Stimulated activated CD8-positive, alpha-beta memory T cell treated with anti-CD3 and anti-CD28 coated beads, Interleukin-15, amount 100 ng/mL, for 24 hours (primary cell): Measurements from ENCODE around the gene FAM53B.

ENCODE experiments used
- DNase-seq: peaks from one replicate; pipeline ENCODE4 v3.0.0-alpha.2; 2020; ENCODE audit warnings: low read depth

Gene FAM53B

DNA sequence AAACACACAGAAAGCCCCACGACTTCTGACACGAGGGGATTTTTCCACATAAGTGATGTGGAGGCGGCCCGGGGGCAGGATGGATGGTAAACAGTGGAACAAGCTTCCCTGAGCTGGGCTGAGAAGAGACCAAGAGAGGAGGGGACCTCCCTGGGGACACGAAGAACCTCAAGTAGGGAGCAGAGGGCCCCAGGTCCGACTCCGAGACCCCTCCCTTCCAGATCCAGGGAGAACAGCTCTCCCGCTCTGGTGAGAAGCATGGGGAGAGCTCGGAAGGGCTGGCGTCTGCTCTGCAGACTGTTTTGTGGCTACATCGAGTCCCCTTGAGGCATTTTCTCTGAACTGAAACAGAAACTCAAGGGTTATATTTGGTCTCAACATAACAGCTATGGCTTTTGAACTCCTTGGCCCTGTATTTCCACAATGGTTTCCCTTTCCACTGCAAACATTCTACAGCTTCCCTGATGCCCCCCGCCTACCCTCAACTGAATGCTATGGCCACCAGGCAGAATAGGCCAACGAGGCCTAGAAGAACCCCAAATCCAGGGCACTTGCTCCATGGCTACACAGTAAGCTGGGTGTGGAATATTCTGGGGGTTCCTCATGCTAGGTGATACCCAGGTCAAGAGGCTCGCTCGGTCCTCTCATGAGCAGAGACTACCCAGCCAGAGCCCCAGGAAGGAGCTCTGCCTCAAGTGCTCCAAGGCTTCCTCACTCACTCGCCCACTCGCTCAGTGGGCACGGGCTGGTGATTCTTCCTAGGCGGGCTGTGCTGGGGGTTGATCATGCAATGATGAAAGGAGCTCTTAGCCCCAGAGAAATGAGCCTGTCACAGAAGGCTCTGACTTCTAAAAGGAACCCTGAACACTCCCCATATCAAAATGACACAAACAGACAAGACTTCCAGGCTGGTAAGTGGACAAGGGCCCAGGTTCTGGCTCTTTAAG, 47.5 kb downstream of the FAM53B start:
- DNase-seq = no peak

DNA sequence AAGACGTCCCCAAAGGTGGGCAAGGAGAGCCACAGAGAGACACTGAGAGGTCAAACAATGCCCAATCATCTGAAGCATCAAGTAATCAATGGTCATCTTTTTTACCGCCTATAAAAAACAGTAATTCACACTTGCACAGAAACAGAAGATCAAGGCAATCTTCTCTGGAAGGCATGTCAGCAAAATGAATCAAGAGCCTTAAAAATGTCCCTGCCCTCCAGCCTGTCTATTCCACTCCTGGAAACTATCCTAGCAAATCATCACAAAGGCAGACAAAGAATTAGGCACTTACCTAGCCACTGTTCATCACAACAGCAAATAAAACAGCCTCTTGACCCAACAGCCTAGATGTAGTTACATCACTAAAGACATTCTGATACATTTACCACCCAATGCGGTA, 48.9 kb downstream of the FAM53B start:
- DNase-seq = no peak

DNA sequence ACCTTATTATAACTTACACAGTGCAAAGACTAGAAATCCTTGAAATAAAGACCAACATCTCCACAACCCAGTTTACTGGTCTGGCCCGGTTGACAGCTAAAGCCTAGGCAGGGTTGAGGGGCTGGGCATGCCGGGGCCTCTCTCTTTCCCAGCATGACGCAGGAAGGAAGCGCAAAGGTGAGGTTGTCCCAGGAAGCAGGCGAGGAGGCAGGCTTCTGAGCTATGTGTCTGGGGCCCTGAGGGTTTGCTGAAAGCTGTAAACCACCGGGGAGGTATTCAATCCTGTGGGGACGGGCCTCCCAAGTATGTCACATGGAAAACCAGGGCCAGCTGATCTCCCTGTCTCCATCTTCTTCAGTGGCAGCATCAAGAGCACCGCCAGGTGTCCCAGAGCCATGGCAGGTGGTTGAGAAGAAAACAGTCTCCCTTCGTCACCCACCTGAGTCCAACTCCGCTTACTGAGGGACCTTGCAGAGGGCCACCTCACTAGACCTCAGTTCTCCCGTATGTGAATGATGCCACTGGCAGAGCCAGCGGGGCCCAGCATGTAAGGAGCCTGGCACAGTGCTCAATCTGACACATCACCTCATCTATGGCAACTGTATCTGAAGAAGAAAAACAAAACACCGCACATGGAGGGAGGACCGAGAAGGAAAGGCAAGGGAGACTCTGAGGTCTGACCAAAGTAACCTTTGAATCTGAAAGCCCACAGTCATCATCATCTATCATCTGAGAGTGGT, 49.5 kb downstream of the FAM53B start:
- DNase-seq = no peak

DNA sequence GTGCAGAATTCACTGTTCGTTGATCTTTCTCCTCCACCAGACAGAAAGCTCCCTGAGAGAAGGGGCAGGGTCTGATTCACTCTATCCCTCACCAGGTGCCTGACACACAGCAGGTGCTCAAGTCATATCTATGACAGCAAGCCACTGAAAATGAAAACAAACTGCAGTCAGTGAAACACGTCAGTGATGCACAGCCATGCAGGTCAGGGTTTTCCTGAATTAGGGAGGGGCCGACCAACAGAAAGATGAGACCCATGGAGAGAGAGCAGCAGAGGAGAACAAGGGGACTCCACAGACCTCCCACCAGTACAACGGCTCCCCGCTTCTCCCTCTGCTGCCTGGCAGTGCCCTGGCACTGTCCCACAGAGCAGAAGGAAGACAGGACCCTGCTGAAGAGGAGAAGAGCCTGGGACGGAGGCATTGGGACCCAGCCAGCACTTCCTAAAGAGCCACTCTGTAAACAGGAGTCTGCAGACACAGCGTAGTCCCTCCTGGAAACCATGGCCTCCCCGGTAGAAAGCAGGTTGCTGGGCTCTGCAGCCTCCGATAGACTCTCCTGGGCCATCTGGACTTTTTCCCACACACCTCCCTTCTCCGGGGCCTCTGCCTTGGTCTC, 50.3 kb downstream of the FAM53B start:
- DNase-seq = no peak

DNA sequence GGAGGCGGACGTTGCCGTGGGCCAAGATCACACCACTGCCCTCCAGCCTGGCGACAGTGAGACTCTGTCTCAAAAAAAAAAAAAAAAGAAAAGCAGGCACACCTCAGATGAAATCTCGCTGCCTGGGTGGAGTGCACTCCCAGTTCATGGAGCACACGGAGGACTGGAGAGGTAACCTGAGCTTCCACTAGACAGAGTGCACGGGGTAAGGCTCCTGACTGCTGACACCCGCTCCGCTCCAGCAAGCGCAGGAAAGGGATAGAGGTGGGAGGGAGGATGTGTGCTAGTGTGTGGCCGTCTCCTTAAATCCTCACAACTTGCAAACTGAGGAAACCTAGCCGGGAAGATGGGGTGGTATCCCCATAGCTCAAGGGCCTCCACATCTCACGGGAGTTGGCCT, 50.8 kb downstream of the FAM53B start:
- no peak for DNase-seq

DNA sequence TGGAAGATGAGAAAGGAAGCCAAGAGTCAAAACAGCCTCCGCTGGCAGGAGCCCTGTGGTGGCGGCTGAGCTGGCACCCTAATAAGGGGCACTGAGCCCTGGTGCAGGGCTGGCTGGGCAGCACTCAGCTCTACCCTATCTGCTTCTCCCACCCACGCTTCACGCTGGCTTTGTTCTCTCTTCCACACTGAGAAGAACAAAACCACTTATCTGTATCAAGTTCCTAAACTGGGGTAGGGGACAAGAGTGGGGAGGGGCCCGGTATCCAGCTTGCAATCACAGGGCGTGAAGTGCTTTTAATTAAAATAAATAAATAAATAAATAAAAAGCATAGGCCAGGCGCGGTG, 52.1 kb downstream of the FAM53B start:
- no peak for DNase-seq

DNA sequence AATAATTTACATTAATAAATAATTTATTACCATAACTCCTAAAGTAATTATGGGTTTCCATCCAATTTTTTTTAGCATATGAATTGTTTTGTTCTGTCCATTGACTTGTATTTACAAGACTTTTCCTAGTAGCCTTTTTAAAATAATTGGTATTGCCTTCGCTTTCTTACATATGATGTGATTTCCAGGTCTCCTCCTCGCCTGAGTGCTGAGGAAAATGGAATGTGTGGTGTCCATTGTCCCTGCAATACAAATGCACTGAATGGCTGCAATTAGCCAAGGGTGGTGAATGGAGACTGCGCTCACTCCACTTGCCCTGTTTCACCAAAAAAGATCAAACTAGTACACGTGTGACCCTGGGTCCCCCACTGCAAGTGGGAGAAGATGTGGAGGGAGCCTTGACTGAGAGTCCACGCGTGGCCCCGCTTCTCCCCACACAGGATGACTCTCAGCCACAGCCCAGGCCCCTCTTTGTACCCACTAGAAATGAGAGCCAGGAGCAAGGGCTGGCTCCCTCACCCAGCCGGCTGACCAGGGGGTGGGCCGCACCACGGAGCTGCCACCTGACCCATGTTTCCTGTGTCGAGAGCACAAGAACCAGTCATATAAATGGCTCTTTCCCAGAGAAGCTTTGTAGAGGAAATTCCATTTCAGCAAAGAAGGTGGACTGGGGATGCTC, 52.6 kb downstream of the FAM53B start:
- DNase-seq = no peak

DNA sequence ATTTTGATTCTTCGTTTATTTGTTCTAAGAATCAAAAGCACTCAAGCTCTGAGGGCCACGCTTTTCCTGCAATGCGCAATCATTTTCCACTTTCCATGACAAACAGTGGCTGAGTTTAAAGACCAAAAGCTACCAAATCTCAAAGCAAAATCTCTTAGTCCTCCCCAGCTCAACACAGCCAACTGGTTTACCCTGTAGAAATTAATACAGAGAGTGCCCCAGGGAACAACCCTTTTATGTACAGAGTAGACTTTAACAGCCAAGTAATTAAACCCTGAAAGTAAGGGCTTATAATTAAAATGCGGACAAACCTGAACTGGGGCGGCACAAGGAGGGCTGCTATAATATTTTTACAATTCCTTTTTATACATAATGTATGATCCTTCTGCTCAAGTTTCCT, 53.2 kb downstream of the FAM53B start:
- DNase-seq = no peak

DNA sequence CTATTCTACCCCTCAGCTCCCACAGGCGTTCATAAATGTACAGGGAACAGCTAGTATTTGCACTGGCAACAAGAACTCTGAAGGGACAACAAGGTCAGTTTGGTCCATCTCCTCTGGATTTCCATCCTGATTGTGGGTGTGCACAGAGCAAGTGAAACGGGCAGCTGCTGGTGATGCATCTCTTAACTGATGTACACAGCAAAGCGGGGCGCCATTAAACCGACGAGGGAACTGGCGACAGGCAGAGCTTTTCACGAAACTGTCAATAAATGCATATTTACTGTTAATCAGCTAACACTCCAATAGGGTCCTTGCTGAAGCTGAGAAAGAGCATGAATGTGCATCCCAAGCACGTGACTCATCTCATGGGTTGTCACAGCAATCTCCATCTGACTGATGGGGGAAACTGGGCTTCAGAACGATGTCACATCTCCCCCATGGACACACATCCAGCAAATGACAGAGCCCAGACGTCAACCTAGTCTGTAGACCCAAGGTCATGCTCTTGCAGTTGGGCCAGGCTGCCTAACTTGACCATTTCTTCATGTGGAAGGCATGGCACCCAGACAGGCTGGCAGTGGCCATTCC, 54.2 kb downstream of the FAM53B start:
- DNase-seq = no peak

DNA sequence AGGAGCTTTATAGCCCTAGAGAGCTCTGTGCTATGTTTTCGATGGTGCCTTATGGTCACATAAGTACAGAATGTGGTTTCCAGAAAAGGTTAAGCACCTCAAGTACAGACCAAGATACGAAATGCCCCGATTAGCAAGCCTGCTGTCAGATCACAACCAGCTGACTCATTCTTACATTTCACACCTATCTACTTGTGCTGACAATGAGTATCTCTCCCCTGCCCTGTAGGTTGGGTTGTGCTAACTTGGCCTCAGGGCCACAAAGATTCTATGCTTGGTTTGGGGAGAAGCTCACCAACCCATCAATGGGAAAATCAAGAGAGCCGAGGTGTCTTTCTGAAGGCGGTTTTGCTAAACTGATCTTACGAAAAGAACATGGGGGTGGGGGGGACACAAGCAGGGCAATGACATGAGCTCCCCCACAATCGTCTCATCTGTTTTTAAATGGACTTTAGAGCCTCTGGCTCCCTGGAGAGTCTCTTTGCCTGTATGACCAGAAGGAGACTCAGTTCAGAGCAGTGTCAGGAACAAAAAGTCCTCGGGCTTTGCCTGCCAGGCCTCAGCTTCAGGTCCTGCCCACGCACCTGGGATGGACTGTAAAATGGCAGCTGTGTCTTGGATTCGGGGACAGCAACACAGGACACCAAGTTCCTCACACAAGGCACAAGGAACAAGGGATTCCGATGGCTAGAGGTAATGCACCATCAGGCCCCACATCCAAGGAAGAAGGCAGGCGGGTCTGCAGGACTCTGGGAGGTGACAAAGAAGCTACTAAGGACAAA, 55.1 kb downstream of the FAM53B start:
- DNase-seq = no peak

DNA sequence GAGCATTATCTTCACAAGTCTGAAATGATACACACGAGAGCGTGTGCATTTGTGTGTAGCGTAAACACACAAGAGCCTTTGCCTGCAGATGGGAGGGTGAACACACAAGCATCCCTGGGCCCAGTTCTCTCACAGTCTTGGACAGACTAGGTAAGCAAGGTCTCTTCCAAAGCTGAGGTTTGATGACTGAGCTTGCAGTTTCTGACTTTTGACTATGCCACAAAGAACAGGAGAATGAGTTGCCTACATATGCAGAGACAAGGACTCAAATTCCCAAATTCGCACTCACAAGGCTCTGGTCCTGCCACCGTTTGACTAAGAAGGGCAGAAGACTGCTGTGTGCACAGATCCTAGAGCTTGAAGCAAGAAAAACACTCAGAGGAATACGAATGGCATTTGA, 55.8 kb downstream of the FAM53B start:
- DNase-seq = no peak

DNA sequence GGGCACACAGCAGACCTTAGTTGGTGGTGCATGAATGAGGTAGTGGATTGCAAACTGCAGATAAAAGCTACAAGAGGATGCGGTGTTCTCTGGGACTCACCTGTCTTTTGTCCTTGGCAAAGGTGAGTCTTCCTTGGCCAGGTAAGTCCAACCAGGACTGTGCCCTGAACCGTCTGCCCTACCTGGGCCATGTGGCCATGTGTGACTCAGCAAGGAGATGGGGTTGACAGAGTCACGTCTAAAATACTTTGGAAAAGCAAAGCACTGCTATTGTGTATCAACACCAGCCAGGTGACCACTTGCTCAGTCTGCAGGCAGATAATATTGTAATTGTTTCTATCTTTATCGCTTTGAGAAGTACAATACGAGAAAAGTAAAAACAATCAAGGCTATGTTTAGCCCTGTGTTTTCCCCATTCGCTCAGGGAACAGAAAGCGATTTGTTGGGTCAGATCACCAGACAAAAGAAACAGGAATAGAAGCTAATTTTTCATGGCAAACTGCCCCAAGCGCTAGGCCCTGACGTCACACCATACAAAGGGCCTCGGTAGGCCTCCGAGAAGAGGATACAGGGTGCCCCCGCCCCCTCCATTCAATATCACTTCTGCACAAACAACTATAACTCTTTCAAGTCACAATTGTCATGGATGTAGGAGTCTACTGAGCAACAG, 57.3 kb downstream of the FAM53B start:
- DNase-seq = no peak

DNA sequence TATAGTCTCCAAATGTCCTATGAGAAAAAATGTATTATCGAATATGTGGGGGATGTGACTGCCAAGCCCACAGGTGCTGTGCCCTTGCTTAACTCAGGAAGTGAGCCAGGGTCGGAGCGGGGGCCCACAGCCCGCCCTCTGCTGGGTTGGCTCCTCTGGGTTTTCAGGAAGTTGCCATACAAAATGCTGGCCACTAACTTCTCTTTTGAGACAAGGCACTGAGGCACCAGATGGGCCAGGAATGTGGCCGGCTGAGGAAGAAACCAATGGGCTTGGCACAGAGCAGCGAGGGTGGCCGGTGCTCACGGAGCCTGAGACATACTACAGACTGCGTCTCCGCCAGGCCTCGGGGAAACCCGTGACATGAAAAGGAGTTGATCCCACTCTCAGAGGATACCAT, 58.9 kb downstream of the FAM53B start:
- DNase-seq = no peak

DNA sequence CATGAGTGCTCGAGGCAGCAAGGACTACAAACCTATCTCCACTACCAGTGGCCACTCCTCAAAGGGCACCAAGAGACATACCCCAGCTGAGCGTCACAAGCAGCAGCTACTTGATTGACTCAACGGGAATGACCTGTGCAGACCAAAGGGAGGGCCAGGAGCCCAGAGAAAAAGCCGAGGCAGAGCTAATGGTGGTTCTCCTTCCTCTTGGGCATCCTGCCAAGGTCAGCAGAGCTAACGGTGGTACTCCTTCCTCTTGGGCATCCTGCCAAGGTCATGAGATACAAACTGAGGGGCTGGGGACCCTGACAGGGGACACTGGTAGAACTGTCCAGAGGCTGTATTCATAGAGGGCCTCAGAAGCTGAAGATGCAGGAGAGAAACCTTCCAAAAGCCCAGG, 60.4 kb downstream of the FAM53B start:
- no peak for DNase-seq

DNA sequence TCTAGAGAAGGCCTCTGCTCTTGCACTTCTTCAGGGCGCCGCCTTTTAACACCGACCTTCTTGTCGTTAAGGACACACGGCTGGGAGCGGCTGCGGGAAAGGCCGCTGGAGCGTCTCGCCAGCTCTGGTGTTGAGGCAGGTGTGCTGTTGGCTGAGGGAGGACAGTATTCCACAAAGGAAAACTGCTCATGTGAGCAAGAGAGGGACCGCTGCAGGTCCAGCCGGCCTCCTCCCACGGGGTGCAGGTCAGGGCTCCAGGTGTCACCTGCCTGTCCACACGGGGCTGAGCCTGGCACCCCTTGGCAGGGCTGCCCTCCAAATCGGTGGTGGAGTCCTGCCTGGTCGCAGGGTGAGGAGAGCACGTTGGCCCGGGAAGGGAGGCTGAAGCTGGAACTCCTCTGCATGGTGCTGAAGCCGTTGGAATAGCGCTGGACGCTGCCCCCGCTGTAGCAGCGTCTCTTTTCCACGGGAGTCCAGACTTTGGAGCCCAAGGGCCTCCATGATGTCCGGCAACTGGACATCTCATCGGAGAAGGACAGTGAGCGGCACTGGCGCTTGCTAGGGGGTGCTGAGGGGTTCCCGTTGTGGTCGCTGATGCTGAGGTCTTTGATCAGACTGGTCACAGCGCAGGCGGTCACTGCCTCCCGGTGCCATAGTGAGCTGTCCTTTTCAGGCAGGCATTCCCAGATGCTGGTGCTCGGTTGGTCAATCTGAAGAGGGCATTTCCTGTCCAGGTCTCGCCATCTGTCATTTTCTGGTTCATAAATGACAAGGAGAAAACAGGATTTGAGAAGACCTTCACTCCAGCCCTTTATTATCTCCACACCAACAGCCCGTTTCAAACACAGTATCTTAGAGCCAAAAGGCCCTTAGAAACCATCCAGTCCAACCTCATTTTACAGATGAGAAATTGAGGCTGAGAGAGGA, 62.3 kb downstream of the FAM53B start:
- no peak for DNase-seq

DNA sequence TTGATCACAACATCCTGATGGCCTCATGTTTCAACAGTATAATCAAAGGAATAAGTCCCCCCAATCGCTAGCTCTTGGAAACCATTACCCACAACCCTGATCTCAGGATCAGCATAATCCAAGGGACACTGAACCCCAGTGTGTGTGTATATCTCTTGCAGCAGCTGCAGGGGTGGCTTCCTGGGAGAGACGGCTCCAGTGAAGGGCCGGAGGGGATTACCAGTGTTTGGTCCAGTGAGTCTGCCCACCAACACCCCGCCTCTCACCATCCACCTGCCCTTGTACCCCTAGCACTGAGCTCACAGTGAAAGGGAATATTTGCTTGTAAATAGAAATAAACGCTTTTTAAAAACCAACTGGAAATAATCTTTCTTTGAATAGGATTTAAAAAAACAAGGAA, 63.1 kb downstream of the FAM53B start:
- no peak for DNase-seq

DNA sequence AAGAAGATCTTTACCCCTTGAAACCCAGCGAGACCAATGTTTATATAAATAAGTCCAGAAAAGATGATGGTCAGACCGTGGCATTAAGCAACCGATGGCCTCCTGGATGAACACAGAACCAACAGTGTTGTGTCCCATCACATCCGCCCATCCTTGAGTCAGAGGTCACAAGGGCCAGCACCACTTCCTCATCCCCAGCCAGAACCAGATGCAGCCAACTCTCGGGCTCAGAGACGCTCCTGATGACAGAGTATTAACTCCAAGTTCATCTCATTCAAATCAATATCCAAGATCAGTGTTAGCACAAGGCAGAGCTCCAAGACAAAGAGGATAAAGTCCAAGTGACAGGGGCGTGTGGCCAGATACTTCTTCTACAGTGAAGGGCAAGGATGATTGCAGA, 63.5 kb downstream of the FAM53B start:
- no peak for DNase-seq

DNA sequence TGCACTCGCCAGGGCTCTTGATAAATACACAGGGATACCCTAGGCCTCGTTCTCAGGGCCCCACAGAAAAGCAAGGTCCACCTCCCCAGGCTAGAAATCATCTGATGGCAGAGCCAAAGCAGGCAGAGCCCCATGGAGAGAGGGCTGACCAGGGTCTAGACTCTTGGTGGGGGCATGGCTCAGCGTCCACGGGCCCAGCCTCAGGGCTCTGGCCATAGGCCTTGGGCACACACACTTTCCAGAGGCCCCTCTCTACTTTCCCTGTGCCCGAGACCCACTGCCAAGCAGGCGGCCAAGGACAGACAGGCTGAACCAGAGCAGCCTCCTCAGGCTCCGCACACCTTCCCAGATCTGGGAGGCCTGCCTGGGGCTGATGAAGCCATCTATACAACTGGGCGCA, 64.8 kb downstream of the FAM53B start:
- DNase-seq = no peak

DNA sequence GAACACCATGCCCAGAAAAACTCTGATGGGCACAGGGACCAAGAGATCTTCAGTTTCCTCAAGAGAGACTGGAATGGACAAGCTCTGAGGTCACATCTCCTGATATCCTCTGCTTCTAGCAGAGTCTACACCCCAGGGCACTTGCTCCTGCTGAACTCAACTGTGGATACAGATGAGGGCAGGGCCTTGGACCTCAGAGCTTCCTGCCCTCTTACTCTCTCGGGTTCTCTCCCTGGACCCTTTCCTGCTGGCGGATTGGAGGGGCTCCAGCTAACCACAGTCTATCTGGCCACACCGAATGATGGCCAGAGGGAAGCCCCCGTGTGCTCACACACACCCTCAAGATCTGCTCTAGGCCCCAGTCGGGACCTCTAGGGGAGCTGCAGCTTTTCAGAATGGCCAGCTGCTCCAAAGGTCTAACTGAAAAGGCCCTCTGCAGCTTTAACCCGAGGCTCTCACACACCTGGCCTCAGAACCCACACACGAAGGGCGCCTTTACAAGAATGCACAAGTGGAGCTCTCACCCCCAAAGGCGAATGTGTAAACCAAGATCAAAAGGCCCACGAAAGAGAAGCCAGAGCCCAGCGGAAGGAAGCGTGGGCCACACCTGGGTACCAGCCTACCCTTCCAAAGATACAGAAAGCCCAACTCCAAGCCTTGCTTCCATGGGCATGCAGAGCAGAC, 65.5 kb downstream of the FAM53B start:
- DNase-seq = no peak
